K562 (cell line): Measurements from ENCODE around the gene RFC2. TPM values are rescaled to one million over a fixed set of nuclear protein-coding genes. Genes with fewer than 3 reads are reported as not detected.

Experiments
- ATAC-seq: fragments of 200-7000 bp; cut with Tn5 transposase; 3 replicates; pipeline ENCODE4 v1.9.1; 2020; ENCODE audit warnings: moderate library complexity
- BruUV-seq: library from RNA; stranded (reverse); fragments of 400-500 nt; replicated peaks from 2 replicates; lab custom pipeline; 2021; lab: Mats Ljungman, UMichigan
- CTCF ChIA-PET: fragments of 300-600 bp; formaldehyde crosslinking; extraction: SDS; loops from one replicate; lab custom pipeline; 2021; ENCODE audit warnings: low intra/inter-chr PET ratio; lab: Yijun Ruan, JAX
- POLR2A ChIA-PET: fragments of 300-600, 350-650 bp; sonication (Branson Sonifier 250); formaldehyde crosslinking; extraction: SDS; loops from one replicate; lab custom pipeline; 2021; ENCODE audit warnings: antibody characterized with exemption, inconsistent platforms; lab: Yijun Ruan, JAX
- DNase-seq, 4 experiments: peaks; one replicate each; pipeline versions ENCODE4 v3.0.0 to v3.0.0-alpha.2; 2011 to 2018; ENCODE audit warnings: low spot score in 3 of 4, mixed read lengths in 3 of 4; ENCODE audit errors: extremely low read depth in 1 of 4
- FAIRE-seq: peaks from 2 replicates; lab custom pipeline; 2011; peaks lifted over from hg19 to GRCh38; lab: Jason Lieb, UNC
- H2AFZ ChIP-seq: 2 replicates; pipeline ENCODE4 v1.6.0; 2011; ENCODE audit warnings: low read depth, low read length, control low read depth, inconsistent platforms
- H3K27ac ChIP-seq: fragments of 200-600 bp; 3 replicates; pipeline ENCODE4 v1.8.0; 2011; ENCODE audit warnings: low read depth, mild to moderate bottlenecking, control low read depth, inconsistent platforms, low read length, moderate library complexity, mixed read lengths; ENCODE audit errors: extremely low read depth
- H3K27me3 ChIP-seq, 2 experiments: fragments of 300-600 bp in 1 of 2; 2 replicates in 1 of 2; 3 replicates in 1 of 2; pipeline versions ENCODE4 v1.6.0 to v1.8.0; 2011; ENCODE audit warnings: inconsistent platforms in 2 of 2, low read length in 2 of 2, mild to moderate bottlenecking in 1 of 2, mixed read lengths in 1 of 2, moderate library complexity in 1 of 2; ENCODE audit not compliant: control insufficient read depth in 2 of 2, insufficient read depth in 2 of 2
- H3K36me3 ChIP-seq: fragments of 300-600 bp; 3 replicates; pipeline ENCODE4 v1.8.0; 2011; ENCODE audit warnings: mild to moderate bottlenecking, low read length, inconsistent platforms; ENCODE audit not compliant: control insufficient read depth, insufficient read depth
- H3K4me1 ChIP-seq, 2 experiments: fragments of 200-600 bp in 1 of 2; replicated peaks in 1 of 2; 2 replicates in 1 of 2; 3 replicates in 1 of 2; pipeline versions ENCODE4 v1.5.1 to v1.8.0; 2011; ENCODE audit warnings: inconsistent platforms in 2 of 2, low read length in 2 of 2, mild to moderate bottlenecking in 1 of 2, mixed read lengths in 1 of 2, moderate library complexity in 1 of 2; ENCODE audit not compliant: control insufficient read depth in 2 of 2, insufficient read depth in 2 of 2
- H3K4me2 ChIP-seq: 2 replicates; pipeline ENCODE4 v1.6.1; 2011; ENCODE audit warnings: low read length, control low read depth, inconsistent platforms, mixed read lengths; ENCODE audit not compliant: insufficient read depth
- H3K4me3 ChIP-seq: fragments of 200-600 bp; sonication (generic), shearing (Covaris generic); 2 replicates; pipeline ENCODE4 v1.5.1; 2016; ENCODE audit warnings: control low read depth, inconsistent platforms
- H3K79me2 ChIP-seq: fragments of 200-600 bp; 3 replicates; pipeline ENCODE4 v1.8.0; 2011; ENCODE audit warnings: low read length, inconsistent platforms; ENCODE audit not compliant: control insufficient read depth, insufficient read depth
- H3K9ac ChIP-seq, 2 experiments: 2 replicates each; pipeline versions ENCODE4 v1.6.0 to v1.6.1; 2011; ENCODE audit warnings: low read depth in 2 of 2, low read length in 2 of 2, control low read depth in 1 of 2, inconsistent platforms in 1 of 2, mild to moderate bottlenecking in 1 of 2, mixed read lengths in 1 of 2; ENCODE audit not compliant: insufficient read depth in 1 of 2
- H3K9me1 ChIP-seq: one replicate; pipeline ENCODE4 v1.6.0; 2011; ENCODE audit warnings: inconsistent platforms, mild to moderate bottlenecking, low read length, moderate library complexity; ENCODE audit not compliant: control insufficient read depth, insufficient read depth
- H3K9me3 ChIP-seq: replicated peaks from 2 replicates; pipeline ENCODE4 v1.5.1; 2011; ENCODE audit warnings: low read depth, low read length, inconsistent platforms; ENCODE audit not compliant: control insufficient read depth, insufficient read depth
- H4K20me1 ChIP-seq: replicated peaks from 2 replicates; pipeline ENCODE4 v1.6.1; 2011; ENCODE audit warnings: low read length, inconsistent platforms, mixed read lengths; ENCODE audit not compliant: control insufficient read depth, insufficient read depth
- ELF1 ChIP-seq: fragments of 200-800 bp; sonication (Bioruptor generic); IDR thresholded peaks from 2 replicates; pipeline ENCODE4 v1.6.1; 2016; ENCODE audit warnings: missing genetic modification characterization, missing compliant biosample characterization
- POLR2G ChIP-seq: fragments of 200-400 bp; formaldehyde crosslinking; IDR thresholded peaks from 2 replicates; pipeline ENCODE4 v1.6.1; 2017; ENCODE audit warnings: low read depth, mild to moderate bottlenecking, antibody characterized with exemption, low read length, moderate library complexity
- RAD51 ChIP-seq: fragments of 450-650 bp; IDR thresholded peaks from 2 replicates; pipeline ENCODE4 v1.7.1; 2016; ENCODE audit warnings: low read depth, mild to moderate bottlenecking, borderline replicate concordance
- TCFL5 ChIP-seq: fragments of 250-450 bp; sonication (Bioruptor Pico); conservative IDR thresholded peaks from 2 replicates; pipeline ENCODE4 v1.6.1; 2021; ENCODE audit warnings: mild to moderate bottlenecking, moderate library complexity, matching md5 sums
- ZBTB7A ChIP-seq: IDR thresholded peaks from 2 replicates; pipeline ENCODE4 v1.6.1; 2011; ENCODE audit warnings: low read depth, mild to moderate bottlenecking, low read length, moderate library complexity, borderline replicate concordance; ENCODE audit not compliant: control insufficient read depth
- ZNF586 ChIP-seq: fragments of 450-650 bp; formaldehyde crosslinking; conservative IDR thresholded peaks from 2 replicates; pipeline ENCODE4 v1.4.0; 2020; ENCODE audit warnings: mild to moderate bottlenecking, moderate library complexity
- WGBS: fragments of 100-300 bp; shearing (Covaris generic); methylation state at CpG from one replicate; pipeline ENCODE4 v1.1.6; 2016; ENCODE audit warnings: low coverage, mixed read lengths; ENCODE audit not compliant: insufficient coverage; ENCODE audit errors: missing lambda C conversion rate; 5-methylcytosine and 5-hydroxymethylcytosine counted together
- in situ Hi-C: fragments of 300-500 bp; cut with MboI; formaldehyde crosslinking; loops from 4 replicates; pipeline ENCODE4 v1.15.0; 2018; ENCODE audit warnings: inconsistent platforms, mixed read lengths
- intact Hi-C: fragments of 100-400 bp; cut with micrococcal nuclease; formaldehyde crosslinking; loops from 2 replicates; pipeline ENCODE4 v1.14.2; 2022
- polyA plus RNA-seq, 8 experiments: library from polyadenylated mRNA; depleted of rRNA in 4 of 8; stranded (reverse) in 5 of 8; unstranded in 3 of 8; fragments of >200 nt; fragmentation: Nextera tagmentation in 2 of 8; fragmentation: Illumina TruSeq in 1 of 8; extraction: Ambion mirVana in 2 of 8; extraction: Trizol in 1 of 8; gene quantifications; 2 replicates each; pipeline versions ENCODE4 v1.2.1 to v1.2.3, GENCODE V29; 2011 to 2014; ENCODE audit warnings: inconsistent platforms in 1 of 8, missing spikeins in 1 of 8
- total RNA-seq, 7 experiments: library from RNA; depleted of rRNA in 6 of 7; stranded (reverse); fragments of >200 nt in 6 of 7; fragmentation: Illumina TruSeq in 2 of 7; extraction: Trizol in 2 of 7; gene quantifications; 2 replicates each; pipeline versions ENCODE4 v1.2.1 to v1.2.3, GENCODE V29; 2011 to 2021; ENCODE audit warnings: low replicate concordance in 1 of 7

The RFC2 gene
- total and polyA plus RNA-seq, 9 of the 15 experiments (the other 6 are each of a cell fraction or from before 2014, with no cell fraction given) = 32.5 to 161 (median 102) TPM

- BruUV-seq = no TSS peak
- Histone ChIP-seq H3K36me3 (peaks cover 8% of the 10 kb centered on the region; the same call in 1 of the 3 replicates), H3K4me1 (peaks cover 0 to 30% of the 10 kb centered on the region in 2 experiments; a peak in 3 of 5 replicates), H3K27ac (no peak overlapping the region), H4K20me1 (no peaks in the 10 kb centered on the region; the same call in 1 of the 2 replicates), H3K27me3 (no peaks in the 10 kb centered on the region), H3K9me1 (no peaks in the 10 kb centered on the region), H3K9me3 (no peaks in the 10 kb centered on the region), H3K79me2 (no peaks in the 10 kb centered on the region), H2AFZ (no peak overlapping the region), H3K4me3 (no peak overlapping the region), H3K9ac (no peak overlapping the region; a peak in 1 of 4 replicates), H3K4me2 (no peak overlapping the region)
- intact Hi-C loops = no loop called here
- no peak for DNase-seq
- ChIA-PET POLR2A (interaction anchor here (1.4 kb wide), 1 partner anchor 38 kb away, joined by 3 read pairs; no protein-coding TSS in a partner anchor), CTCF (no interaction called here)
- in situ Hi-C loops = no loop called here
- FAIRE-seq = no peak
- peak; percentile 35 for ATAC-seq
- WGBS = 55% methylated on average over 9 of the region's 9 CpGs
- TF ChIP-seq RAD51 (no peak), TCFL5 (CRISPR knock-in tag) (no peak), ZBTB7A (no peak), POLR2G (peak; percentile 51; the same call in 1 of the 2 replicates), ELF1 (tag) (no peak), ZNF586 (CRISPR knock-in tag) (no peak)
- TF ChIP-seq, all 486 proteins: peak for 1
These were observed 34.0 kb downstream of the RFC2 start for GRCh38 chr7:74220229-74220628.
